Measurements from ENCODE around the gene INKA2. TPM values are rescaled to one million over a fixed set of nuclear protein-coding genes. Genes with fewer than 3 reads are reported as not detected.

Gene INKA2
- total and polyA plus RNA-seq, 2 experiments from 2014 or later = 1.8 to 3.2 TPM

GRCh38 chr1:111716333-111716732 lies 22.9 kb downstream of the INKA2 start:
- H4K20me1 ChIP-seq (ENCODE audit: insufficient read depth, poor library complexity, severe bottlenecking) = no peaks in the 10 kb centered on the region
- H2AFZ ChIP-seq = no peak overlapping the region
- H3K79me2 ChIP-seq = no peaks in the 10 kb centered on the region
- no peaks in the 10 kb centered on the region for H3K36me3 ChIP-seq (replicated peaks; ENCODE audit: insufficient read depth, low read depth)
- TF ChIP-seq EZH2 (IDR thresholded peaks at IDR 0.05; ENCODE audit: borderline replicate concordance) = no peak
- no peak for TF ChIP-seq EZH2phosphoT487 (IDR thresholded peaks at IDR 0.05; ENCODE audit: low read depth, severe bottlenecking, unreplicated experiment)
- TF ChIP-seq, protein P1, sequence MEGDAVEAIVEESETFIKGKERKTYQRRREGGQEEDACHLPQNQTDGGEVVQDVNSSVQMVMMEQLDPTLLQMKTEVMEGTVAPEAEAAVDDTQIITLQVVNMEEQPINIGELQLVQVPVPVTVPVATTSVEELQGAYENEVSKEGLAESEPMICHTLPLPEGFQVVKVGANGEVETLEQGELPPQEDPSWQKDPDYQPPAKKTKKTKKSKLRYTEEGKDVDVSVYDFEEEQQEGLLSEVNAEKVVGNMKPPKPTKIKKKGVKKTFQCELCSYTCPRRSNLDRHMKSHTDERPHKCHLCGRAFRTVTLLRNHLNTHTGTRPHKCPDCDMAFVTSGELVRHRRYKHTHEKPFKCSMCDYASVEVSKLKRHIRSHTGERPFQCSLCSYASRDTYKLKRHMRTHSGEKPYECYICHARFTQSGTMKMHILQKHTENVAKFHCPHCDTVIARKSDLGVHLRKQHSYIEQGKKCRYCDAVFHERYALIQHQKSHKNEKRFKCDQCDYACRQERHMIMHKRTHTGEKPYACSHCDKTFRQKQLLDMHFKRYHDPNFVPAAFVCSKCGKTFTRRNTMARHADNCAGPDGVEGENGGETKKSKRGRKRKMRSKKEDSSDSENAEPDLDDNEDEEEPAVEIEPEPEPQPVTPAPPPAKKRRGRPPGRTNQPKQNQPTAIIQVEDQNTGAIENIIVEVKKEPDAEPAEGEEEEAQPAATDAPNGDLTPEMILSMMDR (IDR thresholded peaks at IDR 0.05; ENCODE audit: poor library complexity) = no peak
- no peaks in the 10 kb centered on the region for H3K9me3 ChIP-seq (ENCODE audit: low read depth)
- no peak overlapping the region for H3K4me3 ChIP-seq
- 71% methylated on average over 3 of the region's 3 CpGs for WGBS (ENCODE audit: low lambda C conversion rate, missing lambda C conversion rate)
- H3K4me2 ChIP-seq = no peak overlapping the region
- H3K27ac ChIP-seq = no peak overlapping the region
- DNase-seq (ENCODE audit: low spot score) = no peak
- H3K9me2 ChIP-seq (replicated peaks; ENCODE audit: insufficient read depth) = no peaks in the 10 kb centered on the region
- H3K27me3 ChIP-seq = no peaks in the 10 kb centered on the region
- H3K4me1 ChIP-seq (ENCODE audit: insufficient read depth) = no peaks in the 10 kb centered on the region

- Histone ChIP-seq H3K9me2 (replicated peaks; ENCODE audit: insufficient read depth) (no peaks in the 10 kb centered on the region), H3K79me2 (no peaks in the 10 kb centered on the region), H3K4me2 (no peak overlapping the region), H3K4me3 (no peak overlapping the region), H3K4me1 (ENCODE audit: insufficient read depth) (peaks cover 8% of the 10 kb centered on the region), H3K27ac (no peak overlapping the region), H3K9me3 (ENCODE audit: low read depth) (no peaks in the 10 kb centered on the region), H2AFZ (no peak overlapping the region), H4K20me1 (ENCODE audit: insufficient read depth, poor library complexity, severe bottlenecking) (no peaks in the 10 kb centered on the region), H3K36me3 (replicated peaks; ENCODE audit: insufficient read depth, low read depth) (no peaks in the 10 kb centered on the region), H3K27me3 (no peaks in the 10 kb centered on the region)
- WGBS (ENCODE audit: low lambda C conversion rate, missing lambda C conversion rate) = 83% methylated on average over 1 of the region's 1 CpG
- TF ChIP-seq EZH2 (IDR thresholded peaks at IDR 0.05; ENCODE audit: borderline replicate concordance) (no peak), EZH2phosphoT487 (IDR thresholded peaks at IDR 0.05; ENCODE audit: low read depth, severe bottlenecking, unreplicated experiment) (no peak)
- TF ChIP-seq, protein P1 (IDR thresholded peaks at IDR 0.05; ENCODE audit: poor library complexity) = no peak
- no peak for DNase-seq (ENCODE audit: low spot score)
These were observed 29.2 kb downstream of the INKA2 start for GRCh38 chr1:111709986-111710385.

- Histone ChIP-seq H4K20me1 (ENCODE audit: insufficient read depth, poor library complexity, severe bottlenecking) (no peaks in the 10 kb centered on the region), H3K27ac (no peak overlapping the region), H3K4me1 (ENCODE audit: insufficient read depth) (peaks cover 10% of the 10 kb centered on the region), H3K36me3 (replicated peaks; ENCODE audit: insufficient read depth, low read depth) (no peaks in the 10 kb centered on the region), H3K4me2 (no peak overlapping the region), H2AFZ (no peak overlapping the region), H3K27me3 (no peaks in the 10 kb centered on the region), H3K4me3 (no peak overlapping the region), H3K9me2 (replicated peaks; ENCODE audit: insufficient read depth) (no peaks in the 10 kb centered on the region), H3K79me2 (no peaks in the 10 kb centered on the region), H3K9me3 (ENCODE audit: low read depth) (no peaks in the 10 kb centered on the region)
- WGBS (ENCODE audit: low lambda C conversion rate, missing lambda C conversion rate) = 80% methylated on average over 9 of the region's 9 CpGs
- TF ChIP-seq EZH2 (IDR thresholded peaks at IDR 0.05; ENCODE audit: borderline replicate concordance) (no peak), EZH2phosphoT487 (IDR thresholded peaks at IDR 0.05; ENCODE audit: low read depth, severe bottlenecking, unreplicated experiment) (no peak)
- TF ChIP-seq, protein P1 (IDR thresholded peaks at IDR 0.05; ENCODE audit: poor library complexity) = no peak
- no peak for DNase-seq (ENCODE audit: low spot score)
These were observed 31.3 kb downstream of the INKA2 start for GRCh38 chr1:111707906-111708305.

DNA sequence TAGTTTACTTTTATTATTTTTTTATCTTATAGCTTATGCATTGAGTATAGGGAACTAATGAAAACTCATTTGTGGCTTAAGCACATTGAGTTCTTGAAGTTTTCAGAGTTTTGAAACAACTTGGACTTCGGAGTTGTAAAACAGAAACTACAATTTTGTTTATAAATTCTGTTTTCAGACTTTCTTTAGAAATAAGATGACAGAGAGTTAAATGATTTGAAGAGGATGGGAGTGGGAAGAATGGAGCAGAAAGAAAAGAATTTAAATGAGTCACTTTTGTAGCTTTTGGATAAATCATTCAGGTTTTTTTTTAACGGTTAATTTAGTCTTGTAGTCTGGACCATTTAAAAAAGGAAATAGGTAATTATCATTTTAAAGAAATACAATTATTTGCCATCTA lies 32.3 kb downstream of the INKA2 start:
- Histone ChIP-seq H4K20me1 (ENCODE audit: insufficient read depth, poor library complexity, severe bottlenecking) (no peaks in the 10 kb centered on the region), H3K36me3 (replicated peaks; ENCODE audit: insufficient read depth, low read depth) (no peaks in the 10 kb centered on the region), H3K4me1 (ENCODE audit: insufficient read depth) (peaks cover 10% of the 10 kb centered on the region), H3K9me3 (ENCODE audit: low read depth) (no peaks in the 10 kb centered on the region), H3K27me3 (no peaks in the 10 kb centered on the region), H3K27ac (no peak overlapping the region), H2AFZ (no peak overlapping the region), H3K79me2 (no peaks in the 10 kb centered on the region), H3K4me3 (no peak overlapping the region), H3K9me2 (replicated peaks; ENCODE audit: insufficient read depth) (no peaks in the 10 kb centered on the region), H3K4me2 (no peak overlapping the region)
- TF ChIP-seq EZH2 (IDR thresholded peaks at IDR 0.05; ENCODE audit: borderline replicate concordance) (no peak), EZH2phosphoT487 (IDR thresholded peaks at IDR 0.05; ENCODE audit: low read depth, severe bottlenecking, unreplicated experiment) (no peak)
- TF ChIP-seq, protein P1 (IDR thresholded peaks at IDR 0.05; ENCODE audit: poor library complexity) = no peak
- 96% methylated on average over 2 of the region's 2 CpGs for WGBS (ENCODE audit: low lambda C conversion rate, missing lambda C conversion rate)
- DNase-seq (ENCODE audit: low spot score) = no peak
